Measurements from ENCODE around the gene JHY. TPM values are rescaled to one million over a fixed set of nuclear protein-coding genes. Genes with fewer than 3 reads are reported as not detected.

The JHY gene
- total RNA-seq, 4 donors from 2014 or later, result 9.6 to 14.9 (median 10.6) TPM

GRCh38 chr11:122900587-122901202, 18.1 kb downstream of the JHY start:
- Histone ChIP-seq H3K36me3 (peaks cover 0 to 23% (median 2%) of the 10 kb centered on the region in 4 donors), H3K27ac (replicated peaks in 1 of 4) (no peak overlapping the region), H3K9me3 (no peaks in the 10 kb centered on the region), H3K4me1 (peaks cover 0 to 5% (median 3%) of the 10 kb centered on the region in 4 donors), H3K27me3 (no peaks in the 10 kb centered on the region), H3K4me3 (no peak overlapping the region)
- no peak for TF ChIP-seq CTCF (IDR thresholded peaks at IDR 0.05)
- intact Hi-C loops (cut with DNase I), result no loop called here
- WGBS, result 75% methylated on average over 9 of the region's 9 CpGs
- DNase-seq (ENCODE audit: extremely low spot score), result no peak

- intact Hi-C loops (cut with DNase I), result no loop called here
- 98% methylated on average over 4 of the region's 4 CpGs for WGBS
- no peaks in the 10 kb centered on the region for H3K4me1 ChIP-seq
- no peak overlapping the region for H3K27ac ChIP-seq (replicated peaks in 1 of 4)
- no peak for DNase-seq (ENCODE audit: extremely low spot score)
- no peaks in the 10 kb centered on the region for H3K9me3 ChIP-seq
- peaks cover 0 to 23% (median 2%) of the 10 kb centered on the region in 4 donors for H3K36me3 ChIP-seq
- H3K4me3 ChIP-seq, result no peak overlapping the region
- TF ChIP-seq POLR2AphosphoS5 (IDR thresholded peaks at IDR 0.05) (no peak), CTCF (IDR thresholded peaks at IDR 0.05) (no peak), POLR2A (IDR thresholded peaks at IDR 0.05; ENCODE audit: low read depth) (no peak), EP300 (IDR thresholded peaks at IDR 0.05) (no peak)
- no peaks in the 10 kb centered on the region for H3K27me3 ChIP-seq
These were observed 20.4 kb downstream of the JHY start for GRCh38 chr11:122902951-122903350.

GRCh38 chr11:122910775-122911174, 28.2 kb downstream of the JHY start:
- 79% methylated on average over 4 of the region's 4 CpGs for WGBS
- Histone ChIP-seq H3K4me3 (no peak overlapping the region), H3K27me3 (no peaks in the 10 kb centered on the region), H3K4me1 (no peaks in the 10 kb centered on the region), H3K27ac (replicated peaks in 1 of 4) (no peak overlapping the region), H3K9me3 (no peaks in the 10 kb centered on the region), H3K36me3 (no peaks in the 10 kb centered on the region)
- DNase-seq (ENCODE audit: extremely low spot score), result no peak
- TF ChIP-seq EP300 (IDR thresholded peaks at IDR 0.05), result no peak
- TF ChIP-seq CTCF (IDR thresholded peaks at IDR 0.05), result peak in 2 of 3 experiments; percentile 9 to 20
- intact Hi-C loops (cut with DNase I), result loop anchor here (5.0 kb wide), 1 partner anchor 112 kb away; no protein-coding TSS in a partner anchor

- H3K9me3 ChIP-seq, result no peaks in the 10 kb centered on the region
- intact Hi-C loops (cut with DNase I), result no loop called here
- H3K4me1 ChIP-seq, result no peaks in the 10 kb centered on the region
- DNase-seq (ENCODE audit: extremely low spot score), result no peak
- H3K36me3 ChIP-seq, result no peaks in the 10 kb centered on the region
- WGBS, result 75% methylated on average over 1 of the region's 1 CpG
- H3K27ac ChIP-seq (replicated peaks in 1 of 4), result no peak overlapping the region
- H3K27me3 ChIP-seq, result no peaks in the 10 kb centered on the region
- no peak overlapping the region for H3K4me3 ChIP-seq
- TF ChIP-seq CTCF (IDR thresholded peaks at IDR 0.05) (no peak), POLR2A (IDR thresholded peaks at IDR 0.05; ENCODE audit: low read depth) (no peak), EP300 (IDR thresholded peaks at IDR 0.05) (no peak), POLR2AphosphoS5 (IDR thresholded peaks at IDR 0.05) (no peak)
These were observed 34.8 kb downstream of the JHY start for GRCh38 chr11:122917311-122917710.

- Histone ChIP-seq H3K27me3 (no peaks in the 10 kb centered on the region), H3K36me3 (no peaks in the 10 kb centered on the region), H3K9me3 (no peaks in the 10 kb centered on the region), H3K4me1 (peaks cover 0 to 9% (median 3%) of the 10 kb centered on the region in 4 donors), H3K27ac (replicated peaks in 1 of 4) (no peak overlapping the region), H3K4me3 (no peak overlapping the region)
- TF ChIP-seq EP300 (IDR thresholded peaks at IDR 0.05) (no peak), POLR2A (IDR thresholded peaks at IDR 0.05; ENCODE audit: low read depth) (no peak), CTCF (IDR thresholded peaks at IDR 0.05) (no peak), POLR2AphosphoS5 (IDR thresholded peaks at IDR 0.05) (no peak)
- WGBS, result 93% methylated on average over 7 of the region's 7 CpGs
- DNase-seq (ENCODE audit: extremely low spot score), result no peak
- intact Hi-C loops (cut with DNase I), result no loop called here
These were observed 36.2 kb downstream of the JHY start for GRCh38 chr11:122918734-122919133.

All from esophagus muscularis mucosa (tissue), 4 donors.